ENCODE measurements around the gene NOTUM.

NOTUM gene

DNA sequence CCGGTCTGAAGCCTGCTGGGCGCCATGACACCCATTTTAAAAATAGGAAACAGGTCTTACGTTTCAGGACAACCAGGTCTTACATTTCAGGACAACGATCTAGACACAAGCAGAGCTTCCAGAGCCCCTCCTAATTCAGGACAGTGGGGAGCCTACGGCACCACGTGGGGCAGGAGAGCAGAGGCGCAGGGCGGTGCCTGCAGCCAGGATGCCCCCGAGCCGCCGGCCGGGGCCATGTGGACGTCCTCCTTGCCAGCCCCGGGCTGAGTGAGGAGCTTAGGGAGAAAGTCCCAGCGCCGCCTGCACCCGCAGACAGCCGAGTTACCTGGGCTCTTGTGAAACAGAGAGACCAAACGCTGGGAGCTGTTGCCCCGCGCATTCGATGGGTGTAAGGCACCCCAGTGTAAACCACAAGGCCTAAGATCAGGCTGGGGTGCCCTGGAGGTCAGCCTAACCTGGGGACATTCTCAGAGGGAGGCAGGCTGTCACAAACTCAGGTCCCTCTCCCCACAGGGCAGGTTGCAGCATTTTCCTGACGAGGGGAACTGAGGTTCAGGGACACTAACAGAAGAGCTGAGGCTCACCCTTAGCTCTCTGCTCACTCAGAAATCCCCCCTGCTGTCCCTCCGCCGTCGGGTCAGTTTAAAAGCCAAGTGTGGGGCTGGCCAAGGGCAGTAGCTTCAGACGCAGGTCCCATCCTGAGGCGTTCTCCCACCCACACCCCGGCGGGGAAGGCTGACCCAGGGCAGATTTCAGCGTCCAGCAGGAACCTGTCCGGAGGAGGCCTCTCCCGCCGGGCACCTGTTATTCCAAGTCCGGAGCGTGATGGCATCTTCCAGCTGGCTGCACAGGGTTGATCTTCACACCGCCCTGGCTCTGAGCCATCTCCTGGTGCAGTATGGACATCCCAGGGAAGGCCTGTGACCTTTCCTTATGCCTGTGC is 1.8 kb upstream of the NOTUM start:
- Mint-ChIP-seq H3K27me3 (peaks cover 23 to 49% of the 10 kb centered on the region in 2 donors), H3K27ac (no peak overlapping the region)
- DNase-seq = no peak

DNA sequence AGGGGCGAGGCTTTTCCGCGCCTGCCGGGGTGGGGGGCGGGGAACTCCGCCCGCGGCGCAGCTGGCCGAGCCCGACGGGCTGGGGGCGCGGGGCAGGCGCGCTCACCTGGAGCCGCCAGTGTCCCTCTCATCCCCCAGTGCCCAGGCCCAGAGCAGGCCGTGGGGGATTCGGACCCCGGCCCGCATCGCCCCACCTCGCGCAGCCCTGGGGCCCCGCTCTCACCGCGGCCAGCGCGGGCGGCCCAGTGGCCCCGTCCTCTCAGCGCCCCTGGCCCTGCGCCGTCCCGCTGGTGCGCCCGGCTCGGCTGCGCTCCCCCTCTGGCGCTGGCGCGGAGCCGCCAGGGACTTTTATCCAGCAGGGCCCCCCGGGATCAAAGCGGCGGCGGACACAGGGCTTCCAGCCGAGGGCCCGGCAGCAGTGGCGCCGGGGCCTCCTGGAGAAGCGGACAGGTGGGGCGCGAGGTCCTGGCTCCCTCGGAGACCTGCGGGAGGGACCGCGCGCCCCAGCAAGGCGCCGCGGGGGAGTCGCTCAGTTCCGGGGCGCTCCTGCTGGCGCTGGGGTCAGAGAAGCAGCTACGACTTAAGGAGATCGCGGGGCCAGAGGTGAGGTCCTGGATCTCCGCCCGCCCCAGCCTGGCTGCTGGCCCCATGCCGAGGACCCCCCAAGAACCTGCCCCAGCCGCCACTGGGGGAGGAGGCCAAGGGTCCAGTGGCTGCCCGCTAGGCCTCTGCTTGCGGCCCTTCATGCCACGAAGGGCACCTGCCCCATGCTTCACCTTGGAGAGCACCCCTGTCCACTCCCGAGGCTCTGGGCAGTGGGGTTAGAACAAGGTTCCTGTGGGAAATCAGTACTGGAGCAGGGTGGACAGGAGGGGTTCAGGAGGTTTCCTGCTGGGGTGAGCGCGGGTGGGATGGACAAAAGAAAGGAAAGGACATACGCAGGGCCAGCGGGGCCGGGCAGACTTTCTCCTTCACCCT is 823 bp upstream of the NOTUM start:
- Mint-ChIP-seq H3K9me3 (no peaks in the 10 kb centered on the region), H3K4me1 (ENCODE audit: low read depth in 2 of 2) (peaks cover 0 to 7% of the 10 kb centered on the region in 2 donors), H3K4me3 (no peak overlapping the region), H3K27me3 (peaks cover 27 to 59% of the 10 kb centered on the region in 2 donors), H3K36me3 (ENCODE audit: insufficient read depth) (no peaks in the 10 kb centered on the region), H3K27ac (no peak overlapping the region)
- DNase-seq = no peak
- no peak for ATAC-seq (replicated peaks)

More for the DNA sequence above, 1.8 kb upstream of the NOTUM start:
- peaks cover 0 to 7% of the 10 kb centered on the region in 2 donors for H3K4me1 Mint-ChIP-seq (ENCODE audit: low read depth in 2 of 2)
- H3K36me3 Mint-ChIP-seq (ENCODE audit: insufficient read depth) = no peaks in the 10 kb centered on the region
- no peaks in the 10 kb centered on the region for H3K9me3 Mint-ChIP-seq
- peak overlapping the region in 1 of 2 donors; percentile 40 for H3K4me3 Mint-ChIP-seq
- ATAC-seq (replicated peaks) = no peak

GRCh38 chr17:81960130-81960958 is 643 bp downstream of the NOTUM start:
- no peak for DNase-seq
- no peak for ATAC-seq (replicated peaks)
- peaks cover 0 to 7% of the 10 kb centered on the region in 2 donors for H3K4me1 Mint-ChIP-seq (ENCODE audit: low read depth in 2 of 2)
- H3K9me3 Mint-ChIP-seq = no peaks in the 10 kb centered on the region
- H3K36me3 Mint-ChIP-seq (ENCODE audit: insufficient read depth) = no peaks in the 10 kb centered on the region
- H3K27me3 Mint-ChIP-seq = peaks cover 27 to 59% of the 10 kb centered on the region in 2 donors
- peak overlapping the region in 1 of 2 donors; percentile 33 for H3K4me3 Mint-ChIP-seq
- H3K27ac Mint-ChIP-seq = no peak overlapping the region

GRCh38 chr17:81959362-81960129 is 1.4 kb downstream of the NOTUM start:
- Mint-ChIP-seq H3K4me3 (peak overlapping the region; percentile 63 to 68), H3K27me3 (peaks cover 26 to 52% of the 10 kb centered on the region in 2 donors), H3K27ac (no peak overlapping the region), H3K4me1 (ENCODE audit: low read depth in 2 of 2) (peaks cover 0 to 7% of the 10 kb centered on the region in 2 donors), H3K9me3 (no peaks in the 10 kb centered on the region), H3K36me3 (ENCODE audit: insufficient read depth) (no peaks in the 10 kb centered on the region)
- DNase-seq (peak; percentile 80 to 86 (median 80)), ATAC-seq (replicated peaks) (peak; percentile 93)

DNA sequence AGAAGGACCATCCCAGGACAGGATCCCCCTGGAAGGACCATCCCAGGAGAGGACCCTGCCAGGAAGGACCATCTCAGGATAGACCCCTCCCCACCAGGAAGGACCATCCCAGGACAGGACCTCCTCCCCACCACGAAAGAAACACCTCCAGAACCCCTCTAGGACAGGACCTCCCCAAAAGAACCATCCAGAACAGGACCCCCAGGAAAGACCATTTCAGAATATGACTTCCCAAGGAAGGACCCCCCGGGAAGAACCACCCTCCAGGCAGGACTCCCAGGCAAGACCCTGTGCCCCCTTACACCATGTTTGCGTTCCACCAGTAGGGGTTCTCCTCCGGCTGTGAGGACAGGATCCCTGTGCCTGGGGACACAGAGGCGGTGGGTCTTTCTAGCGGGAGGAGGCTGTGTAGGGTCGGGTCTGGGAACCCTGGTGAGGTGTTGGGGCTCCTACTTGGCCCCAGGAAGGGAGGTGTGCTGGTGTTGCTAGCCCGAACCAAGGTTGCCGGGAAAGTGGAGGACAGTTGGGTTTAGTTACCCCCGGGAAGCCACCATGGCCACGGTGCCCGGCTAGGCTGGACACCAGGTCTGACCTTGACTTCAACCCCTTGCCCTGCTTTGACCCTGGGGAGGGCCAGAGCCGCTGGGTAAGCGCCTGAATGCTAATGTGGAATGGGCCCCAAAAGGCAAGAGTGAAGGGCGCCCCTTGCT is 2.2 kb downstream of the NOTUM start:
- ATAC-seq (replicated peaks) (no peak), DNase-seq (no peak)
- no peaks in the 10 kb centered on the region for H3K36me3 Mint-ChIP-seq (ENCODE audit: insufficient read depth)
- H3K9me3 Mint-ChIP-seq = no peaks in the 10 kb centered on the region
- H3K4me1 Mint-ChIP-seq (ENCODE audit: low read depth in 2 of 2) = peaks cover 0 to 2% of the 10 kb centered on the region in 2 donors
- peak overlapping the region; percentile 63 to 68 for H3K4me3 Mint-ChIP-seq
- H3K27me3 Mint-ChIP-seq = peaks cover 19 to 44% of the 10 kb centered on the region in 2 donors
- H3K27ac Mint-ChIP-seq = no peak overlapping the region

DNA sequence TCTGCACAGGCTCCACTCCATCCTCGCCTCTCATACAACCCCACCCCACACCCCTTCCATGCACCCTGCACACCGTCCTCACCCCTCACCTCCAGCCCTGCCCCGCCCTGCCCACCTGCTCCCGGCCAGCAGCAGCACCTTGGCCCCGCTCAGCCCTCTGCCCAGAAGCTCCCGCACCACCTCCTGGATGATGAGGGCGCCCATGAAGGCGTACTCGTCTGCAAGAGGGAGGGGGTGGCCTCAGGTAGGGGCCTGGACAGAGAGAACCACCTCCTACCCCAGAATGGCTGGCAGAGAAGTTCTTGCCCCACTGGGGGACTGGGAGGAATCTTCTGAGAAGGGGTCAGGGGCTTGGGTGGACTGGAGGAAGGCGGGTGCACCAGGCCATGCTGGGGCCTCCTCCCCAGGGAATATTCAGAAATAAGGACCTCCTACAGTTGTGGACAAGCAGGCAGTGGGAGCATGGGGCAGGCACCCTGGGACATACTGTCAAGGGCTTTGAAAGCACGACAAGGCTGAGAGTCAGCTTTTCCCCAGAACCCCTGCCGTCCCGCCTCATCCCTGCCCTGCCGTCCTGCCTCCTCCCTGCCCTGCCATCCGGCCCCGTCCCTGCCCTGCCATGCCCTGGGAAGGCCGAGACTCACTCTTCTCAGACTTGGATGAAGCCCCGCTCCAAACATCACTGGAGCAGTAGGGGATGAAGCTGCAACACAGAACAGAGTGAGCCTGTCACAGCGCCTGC is 3.1 kb downstream of the NOTUM start:
- ATAC-seq (replicated peaks) (no peak), DNase-seq (no peak)
- Mint-ChIP-seq H3K4me1 (ENCODE audit: low read depth in 2 of 2) (no peaks in the 10 kb centered on the region), H3K36me3 (ENCODE audit: insufficient read depth) (no peaks in the 10 kb centered on the region), H3K4me3 (peak overlapping the region; percentile 63 to 68), H3K27me3 (peaks cover 18 to 35% of the 10 kb centered on the region in 2 donors), H3K9me3 (no peaks in the 10 kb centered on the region), H3K27ac (no peak overlapping the region)

GRCh38 chr17:81956607-81957589 is 4.1 kb downstream of the NOTUM start:
- no peak for DNase-seq
- ATAC-seq (replicated peaks) = no peak
- Mint-ChIP-seq H3K4me1 (ENCODE audit: low read depth in 2 of 2) (no peaks in the 10 kb centered on the region), H3K27ac (no peak overlapping the region), H3K9me3 (no peaks in the 10 kb centered on the region), H3K36me3 (ENCODE audit: insufficient read depth) (no peaks in the 10 kb centered on the region), H3K4me3 (no peak overlapping the region), H3K27me3 (peaks cover 18 to 25% of the 10 kb centered on the region in 2 donors)

GRCh38 chr17:81955756-81956544 is 5.0 kb downstream of the NOTUM start:
- no peak for DNase-seq
- Mint-ChIP-seq H3K4me3 (no peak overlapping the region), H3K4me1 (ENCODE audit: low read depth in 2 of 2) (no peaks in the 10 kb centered on the region), H3K27me3 (peaks cover 18 to 25% of the 10 kb centered on the region in 2 donors), H3K27ac (no peak overlapping the region), H3K36me3 (ENCODE audit: insufficient read depth) (no peaks in the 10 kb centered on the region), H3K9me3 (no peaks in the 10 kb centered on the region)
- ATAC-seq (replicated peaks) = no peak

- Mint-ChIP-seq H3K4me1 (ENCODE audit: low read depth in 2 of 2) (no peaks in the 10 kb centered on the region), H3K9me3 (no peaks in the 10 kb centered on the region), H3K27me3 (peaks cover 18 to 25% of the 10 kb centered on the region in 2 donors), H3K27ac (no peak overlapping the region), H3K4me3 (no peak overlapping the region), H3K36me3 (ENCODE audit: insufficient read depth) (no peaks in the 10 kb centered on the region)
- DNase-seq (no peak), ATAC-seq (replicated peaks) (no peak)
These were observed 5.8 kb downstream of the NOTUM start for GRCh38 chr17:81955058-81955681.
